Umbilical cord (tissue), 2 donors: ENCODE data around the gene SH2D3C. TPM values are rescaled to one million over a fixed set of nuclear protein-coding genes. Genes with fewer than 3 reads are reported as not detected.

Experiments
- DNase-seq: peaks from one replicate; pipeline ENCODE4 v3.0.0-alpha.2; 2015; ENCODE audit warnings: low spot score
- total RNA-seq: library from RNA; depleted of rRNA; stranded (reverse); fragments of >200 nt; gene quantifications from one replicate; pipeline ENCODE4 v1.2.3, GENCODE V29; 2014; ENCODE audit warnings: low replicate concordance; ENCODE audit not compliant: insufficient read depth

The SH2D3C gene
- total RNA-seq, 1 donor from 2014 or later = 4.6 TPM

DNA sequence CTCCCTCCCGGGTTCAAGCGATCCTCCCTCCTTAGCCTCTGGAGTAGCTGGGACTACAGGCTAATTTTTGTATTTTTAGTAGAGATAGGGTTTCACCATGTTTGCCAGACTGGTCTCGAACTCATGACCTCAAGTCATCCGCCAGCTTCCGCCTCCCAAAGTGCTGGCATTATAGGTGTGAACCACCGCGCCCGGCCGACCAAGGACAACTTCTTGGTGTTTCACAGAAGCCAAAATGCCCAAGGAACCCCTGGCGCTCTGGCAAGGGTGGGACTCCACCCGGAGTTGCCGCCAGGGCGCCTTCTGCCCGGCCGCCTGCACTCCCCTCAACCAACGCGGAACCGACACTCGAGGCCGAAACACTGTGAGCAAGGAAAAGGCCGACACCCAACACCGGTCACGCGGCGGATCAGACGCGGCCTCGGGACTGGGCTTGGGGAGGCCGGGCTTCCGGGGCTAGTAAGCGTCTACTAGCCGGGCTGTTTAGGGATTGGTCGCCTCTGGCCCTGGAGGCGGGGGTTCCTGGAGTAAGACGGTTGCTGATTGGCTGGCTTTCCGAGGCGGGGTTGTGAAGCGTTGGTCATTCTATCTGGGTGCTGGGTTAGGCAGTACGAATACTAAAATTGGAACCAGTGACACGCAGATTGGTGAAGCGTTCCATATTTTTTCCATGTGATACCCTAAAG is 79.3 kb downstream of the SH2D3C start:
- DNase-seq = peak; percentile 99

DNA sequence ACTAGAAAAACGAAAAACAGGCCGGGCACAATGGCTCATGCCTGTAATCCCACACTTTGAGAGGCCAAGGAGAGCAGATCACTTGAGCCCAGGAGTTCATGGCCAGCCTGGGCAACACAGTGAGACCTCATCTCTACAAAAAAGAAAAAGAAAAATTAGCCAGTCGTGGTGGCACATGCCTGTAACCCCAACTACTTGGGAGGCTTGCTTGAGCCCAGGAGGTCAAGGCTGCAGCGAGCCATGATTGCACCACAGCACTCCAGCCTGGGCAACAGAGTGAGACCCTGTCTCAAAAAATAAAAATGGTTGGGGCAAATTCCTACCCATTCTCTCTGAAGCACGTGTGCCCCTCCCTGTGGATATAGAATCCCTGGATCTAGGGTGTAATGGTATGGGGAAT is 80.1 kb downstream of the SH2D3C start:
- no peak for DNase-seq

DNA sequence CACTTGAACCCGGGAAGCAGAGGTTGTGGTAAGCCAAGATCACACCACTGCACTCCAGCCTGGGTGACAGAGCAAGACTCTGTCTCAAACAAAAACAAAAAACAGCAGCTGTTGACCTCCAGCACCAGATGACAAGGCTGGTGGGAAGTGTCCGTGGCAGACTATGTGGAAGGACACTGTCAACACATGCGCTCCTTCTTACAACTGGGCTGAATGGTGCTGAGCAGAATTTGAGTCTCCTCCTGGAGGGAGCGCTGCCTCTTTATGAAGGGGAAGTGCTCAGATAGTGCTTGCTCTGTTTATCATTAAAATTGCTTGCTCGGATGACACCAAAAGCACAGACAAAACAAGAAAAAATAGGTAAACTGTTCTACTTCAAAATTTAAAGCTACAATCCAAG is 80.9 kb downstream of the SH2D3C start:
- DNase-seq = no peak

DNA sequence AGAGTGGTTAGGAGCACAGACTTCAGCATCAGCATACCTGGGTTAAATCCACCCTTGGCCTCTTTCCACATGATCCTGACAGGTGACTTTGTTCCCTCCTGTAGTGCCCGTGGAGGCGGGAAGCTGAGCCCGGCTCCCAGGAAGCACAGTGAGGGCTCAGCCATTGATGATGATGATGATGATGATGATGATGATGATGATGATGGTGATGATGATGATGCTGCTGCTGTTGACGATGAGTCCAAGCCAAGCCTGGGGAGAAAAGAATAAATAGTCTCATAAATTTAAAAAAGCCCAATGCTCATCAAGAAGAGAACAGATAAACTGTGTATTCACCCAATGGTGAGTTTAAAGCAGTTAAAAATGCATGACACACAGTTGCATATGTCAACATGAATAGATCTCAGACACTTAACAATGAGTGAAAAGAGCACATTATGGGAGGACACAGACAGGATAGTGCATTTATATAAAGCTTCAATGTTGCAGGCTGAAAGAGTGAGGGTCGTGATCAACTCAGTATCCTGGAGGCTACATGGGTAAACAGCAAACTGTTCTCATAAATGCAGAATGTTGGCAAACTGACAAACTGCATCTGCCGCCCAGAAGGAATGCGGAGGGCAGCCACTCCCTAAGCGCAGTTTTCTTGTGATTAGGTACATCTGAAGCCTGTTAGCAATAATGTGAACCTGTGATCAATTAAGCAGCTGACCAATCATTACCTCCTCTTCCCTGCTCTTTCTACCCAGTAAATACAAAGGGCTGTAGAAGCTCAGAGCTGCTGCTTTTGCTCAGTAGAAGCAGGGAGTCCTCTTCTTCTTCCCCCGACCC is 83.4 kb downstream of the SH2D3C start:
- no peak for DNase-seq

DNA sequence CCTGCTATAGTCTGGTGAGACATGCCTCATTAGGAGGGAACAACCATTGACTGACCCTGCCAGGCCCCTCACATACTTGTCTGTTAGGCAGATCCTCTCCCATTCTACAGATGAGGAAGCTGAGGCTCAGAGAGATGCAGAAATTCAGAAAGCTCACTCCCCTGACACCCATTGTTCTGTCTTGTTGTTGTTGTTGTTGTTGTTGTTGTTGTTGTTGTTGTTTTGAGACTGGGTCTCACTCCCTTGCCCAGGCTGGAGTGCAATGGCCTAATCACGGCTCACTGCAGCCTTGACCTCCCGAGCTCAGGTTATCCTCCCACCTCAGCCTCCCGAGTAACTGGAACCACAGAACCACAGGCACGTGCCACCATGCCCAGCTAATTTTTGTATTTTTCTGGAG is 84.8 kb downstream of the SH2D3C start:
- DNase-seq = no peak

DNA sequence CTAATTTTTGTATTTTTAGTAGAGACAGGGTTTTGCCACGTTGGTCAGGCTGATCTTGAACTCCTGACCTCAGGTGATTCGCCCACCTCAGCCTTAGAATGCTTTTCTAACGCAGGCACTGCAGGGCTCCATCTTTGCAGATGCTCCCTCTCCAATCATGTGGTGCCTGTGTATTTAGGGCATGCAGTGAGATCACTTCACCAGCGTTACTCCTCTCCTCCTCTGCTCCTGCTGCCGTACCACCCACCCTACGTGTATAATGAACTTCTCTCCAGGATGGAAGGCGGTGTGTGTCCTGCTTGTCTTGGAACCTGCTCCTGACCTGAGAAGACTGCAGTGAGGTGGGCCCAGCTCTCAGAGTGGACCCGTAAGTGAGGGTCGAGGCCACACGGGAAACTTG is 85.3 kb downstream of the SH2D3C start:
- no peak for DNase-seq

DNA sequence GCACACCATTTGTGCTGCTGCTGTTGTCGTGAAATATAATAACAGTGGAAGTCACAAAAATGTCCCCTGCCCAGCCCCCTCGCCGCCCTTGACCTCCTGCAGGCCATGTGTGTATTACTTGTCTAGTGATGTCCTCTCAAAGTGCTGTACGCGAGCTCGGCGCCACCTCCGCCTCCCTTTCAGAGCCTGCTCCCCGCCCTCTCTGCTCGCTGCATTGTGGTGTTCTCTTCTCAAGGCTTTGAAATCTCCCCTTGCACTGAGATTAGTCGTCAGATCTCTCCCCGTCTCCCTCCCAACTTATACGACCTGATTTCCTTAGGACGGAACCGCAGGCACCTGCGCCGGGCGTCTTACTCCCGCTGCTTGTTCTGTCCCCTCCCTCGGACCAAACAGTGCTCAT is 86.4 kb downstream of the SH2D3C start:
- DNase-seq = no peak

DNA sequence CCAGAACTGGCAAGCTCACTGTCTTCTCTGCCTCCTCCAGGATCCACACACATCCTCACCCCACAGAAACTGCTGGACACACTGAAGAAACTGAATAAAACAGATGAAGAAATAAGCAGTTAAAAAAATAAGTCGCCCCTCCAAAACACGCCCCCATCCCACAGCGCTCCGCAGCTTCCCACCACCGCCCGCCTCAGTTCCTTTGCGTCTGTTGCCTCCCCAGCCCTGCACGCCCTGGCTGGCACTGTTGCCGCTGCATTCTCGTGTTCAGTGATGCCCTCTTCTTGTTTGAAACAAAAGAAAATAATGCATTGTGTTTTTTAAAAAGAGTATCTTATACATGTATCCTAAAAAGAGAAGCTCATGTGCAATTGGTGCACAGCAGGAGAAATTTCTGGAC is 87.7 kb downstream of the SH2D3C start:
- DNase-seq = no peak

DNA sequence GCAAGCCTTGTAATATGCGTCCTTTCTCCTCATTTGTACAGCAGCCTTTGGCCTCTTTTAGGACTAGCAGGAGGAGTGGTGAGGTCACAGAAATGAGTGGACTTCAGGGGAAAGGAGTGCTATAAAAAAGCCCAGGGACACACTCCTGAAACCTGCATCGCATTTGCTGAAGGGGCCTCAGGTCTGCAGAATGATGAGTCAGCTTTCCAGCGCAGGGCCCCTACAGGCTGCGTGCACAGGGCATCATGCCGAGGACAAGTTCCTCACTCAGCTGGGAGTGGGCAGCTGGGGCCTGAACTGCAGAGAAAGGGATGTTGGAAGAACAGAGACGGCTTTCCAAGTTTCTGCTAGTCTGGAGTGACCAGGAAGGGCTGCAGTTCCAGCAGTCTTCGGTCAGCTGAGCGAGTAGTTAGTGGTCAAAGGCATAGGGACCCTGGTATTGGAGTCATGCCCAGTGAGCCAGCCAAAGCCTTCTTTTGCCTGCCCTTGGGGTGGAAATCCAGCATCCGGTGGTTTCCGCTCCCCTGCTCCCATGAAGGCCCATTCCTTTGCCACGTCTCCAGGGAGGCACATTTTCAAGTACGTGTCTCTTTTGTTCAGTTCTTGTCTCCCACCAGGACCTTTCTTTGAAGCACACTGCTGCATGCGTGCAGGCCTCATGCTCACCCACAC is 89.0 kb downstream of the SH2D3C start:
- no peak for DNase-seq

Other genes with a start within 250 kb of the SH2D3C start
- 14.4 TPM for gene STXBP1, start 166.4 kb downstream of the SH2D3C start, total RNA-seq
- gene CFAP157, start 71.7 kb downstream of the SH2D3C start, total RNA-seq = 2.9 TPM
- gene PTRH1, start 63.0 kb downstream of the SH2D3C start, total RNA-seq = 8.4 TPM
- gene TTC16, start 62.6 kb downstream of the SH2D3C start, total RNA-seq = 0.24 TPM
- gene TOR2A, start 43.4 kb downstream of the SH2D3C start, total RNA-seq = 4.6 TPM
- gene CDK9, start 7.4 kb upstream of the SH2D3C start, total RNA-seq = 22.4 TPM
- gene FPGS, start 24.2 kb upstream of the SH2D3C start, total RNA-seq = 52.2 TPM
- 5.1 TPM for gene ENG, start 76.0 kb upstream of the SH2D3C start, total RNA-seq
- gene AK1, start 99.0 kb upstream of the SH2D3C start, total RNA-seq = 18.3 TPM
- gene ST6GALNAC6, start 120.9 kb upstream of the SH2D3C start, total RNA-seq = 30.8 TPM
- 16.9 TPM for gene ST6GALNAC4, start 138.4 kb upstream of the SH2D3C start, total RNA-seq
- gene PIP5KL1, start 152.1 kb upstream of the SH2D3C start, total RNA-seq = 1.4 TPM
- 1.4 TPM for gene DPM2, start 159.2 kb upstream of the SH2D3C start, total RNA-seq
- 15.2 TPM for gene EEIG1, start 202.3 kb upstream of the SH2D3C start, total RNA-seq